C4-2B (cell line): Measurements from ENCODE around the gene RGS17.
A peak's percentile ranks its signal among the peaks of the same experiment; 100 is the strongest.
"Not testable (repeated sequence)": the region's sequence is repeated elsewhere in the genome, so short reads cannot be mapped to it uniquely, and the experiment has no call there.

ENCODE experiments used
- H3K27ac ChIP-seq: fragments of 450-650 bp; 2 replicates; pipeline ENCODE4 v1.5.1; 2017
- CTCF ChIP-seq: fragments of 450-650 bp; conservative IDR thresholded peaks from 2 replicates; pipeline ENCODE4 v1.5.1; 2017; ENCODE audit warnings: mild to moderate bottlenecking
- ZFX ChIP-seq: fragments of 450-650 bp; IDR thresholded peaks from 2 replicates; pipeline ENCODE4 v1.6.1; 2017

The RGS17 gene

GRCh38 chr6:153123801-153124200 is 7.3 kb downstream of the RGS17 start:
- no peak for TF ChIP-seq ZFX
- TF ChIP-seq CTCF: no peak
- H3K27ac ChIP-seq: no peak overlapping the region

- H3K27ac ChIP-seq: no peak overlapping the region
- no peak for TF ChIP-seq ZFX
- TF ChIP-seq CTCF: no peak
Observed at GRCh38 chr6:153121311-153121710, 9.8 kb downstream of the RGS17 start.

GRCh38 chr6:153117986-153118879 is 12.8 kb downstream of the RGS17 start:
- TF ChIP-seq CTCF (no peak), ZFX (no peak)
- no peak overlapping the region for H3K27ac ChIP-seq

- H3K27ac ChIP-seq: not testable (repeated sequence)
Observed at GRCh38 chr6:153111082-153111481, 20.0 kb downstream of the RGS17 start.

GRCh38 chr6:153110612-153111011 is 20.5 kb downstream of the RGS17 start:
- H3K27ac ChIP-seq: not testable (repeated sequence)

- H3K27ac ChIP-seq: no peak overlapping the region
- TF ChIP-seq CTCF: peak; percentile 36
- no peak for TF ChIP-seq ZFX
Observed at GRCh38 chr6:153108315-153108714, 22.8 kb downstream of the RGS17 start.

GRCh38 chr6:153106021-153106420 is 25.1 kb downstream of the RGS17 start:
- H3K27ac ChIP-seq: no peak overlapping the region
- TF ChIP-seq CTCF (no peak), ZFX (no peak)

GRCh38 chr6:153104220-153104619 is 26.9 kb downstream of the RGS17 start:
- TF ChIP-seq CTCF (no peak), ZFX (no peak)
- H3K27ac ChIP-seq: no peak overlapping the region
